LNCaP clone FGC (cell line): ENCODE data around the gene MAGI1.

ENCODE experiments used
- DNase-seq: peaks from one replicate; pipeline ENCODE4 v3.0.0-alpha.2; 2011; ENCODE audit warnings: low read depth
- H3K4me3 ChIP-seq: 2 replicates; pipeline ENCODE4 v1.5.1; 2011; ENCODE audit warnings: mild to moderate bottlenecking, low read depth, low read length, control low read depth
- TF ChIP-seq, protein P1 (sequence below): IDR thresholded peaks from 2 replicates; pipeline ENCODE4 v1.5.1; 2012; ENCODE audit warnings: mild to moderate bottlenecking; ENCODE audit not compliant: control insufficient read depth, insufficient read depth; ENCODE audit errors: extremely low read depth

The MAGI1 gene

DNA sequence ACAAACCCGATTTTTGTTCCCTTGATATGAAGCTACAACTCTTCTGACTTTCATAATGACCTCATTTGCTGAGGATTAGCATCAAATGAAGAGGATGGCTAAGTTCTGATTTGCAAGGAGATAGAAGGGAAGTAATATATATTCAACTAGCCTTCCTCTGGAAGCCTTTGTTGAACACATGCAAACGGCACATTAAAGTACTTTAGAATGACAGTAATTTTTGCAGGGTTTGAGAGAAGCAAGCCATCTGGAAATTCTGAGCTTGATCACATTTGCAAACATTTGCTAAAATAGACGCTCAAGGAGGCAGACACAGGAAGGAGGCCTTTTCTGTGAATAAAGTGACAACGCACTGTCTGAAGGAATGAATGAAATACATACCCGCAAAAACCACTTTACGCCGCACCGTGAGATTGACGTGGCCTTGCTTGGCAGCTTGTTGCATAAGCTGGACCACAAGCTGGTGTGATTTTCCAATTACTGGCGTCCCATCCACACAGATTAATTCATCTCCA, 657.2 kb downstream of the MAGI1 start:
- no peak for DNase-seq
- TF ChIP-seq, protein P1, sequence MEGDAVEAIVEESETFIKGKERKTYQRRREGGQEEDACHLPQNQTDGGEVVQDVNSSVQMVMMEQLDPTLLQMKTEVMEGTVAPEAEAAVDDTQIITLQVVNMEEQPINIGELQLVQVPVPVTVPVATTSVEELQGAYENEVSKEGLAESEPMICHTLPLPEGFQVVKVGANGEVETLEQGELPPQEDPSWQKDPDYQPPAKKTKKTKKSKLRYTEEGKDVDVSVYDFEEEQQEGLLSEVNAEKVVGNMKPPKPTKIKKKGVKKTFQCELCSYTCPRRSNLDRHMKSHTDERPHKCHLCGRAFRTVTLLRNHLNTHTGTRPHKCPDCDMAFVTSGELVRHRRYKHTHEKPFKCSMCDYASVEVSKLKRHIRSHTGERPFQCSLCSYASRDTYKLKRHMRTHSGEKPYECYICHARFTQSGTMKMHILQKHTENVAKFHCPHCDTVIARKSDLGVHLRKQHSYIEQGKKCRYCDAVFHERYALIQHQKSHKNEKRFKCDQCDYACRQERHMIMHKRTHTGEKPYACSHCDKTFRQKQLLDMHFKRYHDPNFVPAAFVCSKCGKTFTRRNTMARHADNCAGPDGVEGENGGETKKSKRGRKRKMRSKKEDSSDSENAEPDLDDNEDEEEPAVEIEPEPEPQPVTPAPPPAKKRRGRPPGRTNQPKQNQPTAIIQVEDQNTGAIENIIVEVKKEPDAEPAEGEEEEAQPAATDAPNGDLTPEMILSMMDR, result no peak
- no peak overlapping the region for H3K4me3 ChIP-seq

DNA sequence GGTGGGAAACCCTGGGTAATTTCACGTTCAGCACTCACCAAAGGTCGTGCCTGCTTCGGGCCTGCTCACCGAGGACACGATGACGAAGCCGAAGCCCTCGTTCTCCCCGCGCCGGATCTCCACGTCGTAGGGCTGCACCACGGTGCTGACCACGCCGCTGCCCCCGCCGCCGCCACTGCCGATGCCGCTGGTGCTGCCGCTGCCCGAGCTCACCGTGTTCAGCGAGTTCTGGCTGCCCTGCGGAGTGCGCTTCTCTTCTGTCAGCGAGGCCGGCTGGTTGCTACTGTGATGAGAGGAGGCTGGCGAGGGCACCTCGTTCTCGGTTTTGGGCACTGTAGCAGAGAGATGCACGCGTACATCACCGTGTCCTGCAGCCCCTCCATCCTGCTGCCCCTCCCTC, 659.5 kb downstream of the MAGI1 start:
- TF ChIP-seq, protein P1, result no peak
- no peak for DNase-seq
- no peak overlapping the region for H3K4me3 ChIP-seq

DNA sequence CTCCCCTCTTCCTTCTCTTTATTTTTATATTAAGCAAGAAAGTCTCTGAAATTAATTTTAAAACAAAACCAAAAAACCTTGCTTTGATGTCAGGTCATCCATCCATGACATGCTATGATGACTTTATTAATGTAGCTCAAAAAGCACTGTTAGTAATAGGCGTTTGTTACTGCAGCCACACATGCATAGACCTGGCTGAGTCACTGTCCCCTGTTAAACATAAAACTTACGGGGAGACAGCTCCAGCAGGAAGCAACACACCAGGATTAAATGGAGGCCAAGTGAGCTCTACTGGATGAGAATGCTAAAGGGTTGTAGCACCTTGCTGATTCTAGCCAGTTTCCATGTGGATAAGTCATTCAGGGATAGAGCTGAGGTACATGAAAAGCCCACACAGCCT, 661.1 kb downstream of the MAGI1 start:
- TF ChIP-seq, protein P1, result no peak
- no peak for DNase-seq
- no peak overlapping the region for H3K4me3 ChIP-seq

DNA sequence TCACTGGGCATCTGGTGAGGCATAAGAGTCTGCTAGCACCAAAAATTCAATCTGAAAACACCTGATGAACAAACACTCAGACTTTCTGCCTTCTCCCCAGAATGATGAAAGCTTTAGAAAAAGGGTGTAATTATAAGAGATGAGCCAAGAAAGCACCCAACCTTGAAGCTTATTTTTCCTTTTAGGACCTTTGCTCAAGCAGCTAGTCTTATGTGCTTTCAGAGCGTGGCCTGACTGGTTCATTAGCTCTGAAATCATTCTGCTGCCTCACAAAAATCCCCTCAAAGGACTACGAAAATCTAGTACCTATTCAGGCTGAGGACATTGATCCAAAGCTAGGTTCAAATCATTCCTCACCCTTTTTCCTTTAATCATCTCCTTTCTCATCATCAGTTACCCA, 662.3 kb downstream of the MAGI1 start:
- TF ChIP-seq, protein P1, result no peak
- DNase-seq, result no peak

DNA sequence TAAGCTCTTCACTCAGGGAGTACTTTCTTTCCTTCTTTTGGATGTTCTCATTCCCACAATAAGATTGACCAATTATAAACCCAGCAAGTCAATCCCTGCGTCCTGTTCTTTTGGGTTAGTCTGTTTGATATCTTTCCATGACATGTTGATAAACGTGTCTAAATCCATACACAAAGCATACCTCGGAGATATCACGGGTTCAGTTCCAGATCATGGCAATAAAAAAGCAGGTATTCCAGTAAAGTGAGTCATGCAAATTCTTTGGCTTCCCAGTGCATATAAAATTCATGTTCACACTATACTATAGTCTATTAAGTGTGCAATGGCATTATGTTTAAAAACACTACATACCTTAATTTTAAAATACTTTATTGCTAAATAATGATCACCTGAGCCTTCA, 667.7 kb downstream of the MAGI1 start:
- TF ChIP-seq, protein P1, result no peak
- peak; percentile 53 for DNase-seq
- H3K4me3 ChIP-seq, result no peak overlapping the region

More for the DNA sequence above, 662.3 kb downstream of the MAGI1 start:
- no peak overlapping the region for H3K4me3 ChIP-seq

DNA sequence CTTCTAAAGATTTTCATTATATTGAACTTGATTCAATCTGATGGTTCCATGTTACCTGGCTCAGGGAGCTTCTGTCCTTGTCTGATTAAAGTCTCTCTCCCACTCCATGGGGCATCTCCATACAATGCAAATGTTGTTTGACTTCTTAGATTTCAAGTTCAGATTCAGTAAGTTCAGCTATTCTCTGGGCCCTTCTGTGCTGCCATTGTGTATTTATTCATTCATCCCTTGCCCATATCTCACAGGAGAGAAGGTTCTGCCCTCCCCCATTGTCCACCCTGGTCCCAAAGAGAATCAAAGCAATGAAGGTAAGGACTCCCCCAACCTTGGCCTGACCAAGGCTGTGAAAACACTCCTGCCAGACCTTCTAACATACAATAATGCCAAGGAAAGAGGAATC, 669.9 kb downstream of the MAGI1 start:
- H3K4me3 ChIP-seq, result no peak overlapping the region
- TF ChIP-seq, protein P1, result no peak
- DNase-seq, result no peak

DNA sequence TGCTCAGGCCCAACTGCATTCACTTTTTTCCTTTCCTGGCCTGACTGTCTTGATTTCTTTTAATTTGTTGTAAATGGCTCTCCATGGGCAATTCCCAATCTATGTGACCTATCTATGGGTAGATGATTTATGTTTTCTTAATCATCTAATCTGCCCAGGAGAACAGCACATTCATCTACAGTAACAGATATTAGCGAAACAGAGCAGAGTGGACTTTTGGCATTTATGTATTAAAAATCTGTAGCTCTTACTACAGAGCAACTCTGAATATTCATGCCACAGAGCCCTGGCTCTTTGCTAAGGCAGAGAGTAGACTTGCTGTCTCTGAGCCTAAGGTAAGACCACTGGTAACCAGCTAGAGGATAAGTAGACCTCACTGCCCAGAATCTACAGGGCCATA, 676.0 kb downstream of the MAGI1 start:
- DNase-seq, result no peak
- TF ChIP-seq, protein P1, result no peak
- no peak overlapping the region for H3K4me3 ChIP-seq
